Dedifferentiated amniotic fluid mesenchymal stem cell (primary cell): ENCODE data around the gene ELFN1.

Experiments used
- DNase-seq: peaks from one replicate; pipeline ENCODE4 v3.0.0-alpha.2; 2016; ENCODE audit errors: extremely low spot score

The ELFN1 gene

DNA sequence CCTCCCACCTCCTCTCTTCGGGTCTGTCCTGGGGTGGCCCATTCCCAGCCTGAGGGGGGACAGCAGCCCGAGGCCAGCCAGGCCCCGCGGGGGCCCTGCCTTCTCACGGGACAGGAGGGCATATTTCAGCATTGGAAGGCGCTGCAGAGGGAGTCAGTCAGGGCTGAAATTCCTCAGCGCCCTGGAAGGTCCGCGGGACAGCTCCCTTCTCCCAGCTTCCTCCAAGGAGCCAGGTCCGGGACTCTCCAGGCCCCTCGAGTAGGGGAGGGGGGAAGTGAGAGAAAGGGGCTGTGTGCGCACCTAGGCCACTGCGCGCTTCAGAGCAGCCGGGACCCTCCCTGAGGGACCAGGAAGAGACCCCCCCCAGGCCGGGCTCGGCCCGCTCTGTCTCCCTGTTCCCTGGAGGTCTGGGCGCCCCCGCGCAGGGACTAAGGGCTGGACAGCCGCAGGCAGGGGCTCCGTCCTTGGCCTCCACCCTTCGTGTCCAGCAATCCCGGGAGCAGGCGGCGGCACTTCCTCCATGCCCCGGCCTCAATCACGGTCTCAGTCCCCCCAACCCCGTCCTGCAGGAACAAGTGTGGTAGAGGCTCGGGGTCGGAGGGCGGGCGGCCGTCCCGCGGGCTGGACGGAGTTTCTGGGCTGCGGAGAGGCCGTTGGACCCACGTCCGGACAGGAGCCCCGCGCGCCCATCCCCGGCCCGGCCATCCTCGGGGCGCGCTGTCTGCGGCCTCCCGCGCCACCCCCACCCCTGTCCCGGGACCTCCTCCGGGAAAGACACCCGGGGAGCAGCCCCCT is 6.0 kb upstream of the ELFN1 start:
- no peak for DNase-seq

DNA sequence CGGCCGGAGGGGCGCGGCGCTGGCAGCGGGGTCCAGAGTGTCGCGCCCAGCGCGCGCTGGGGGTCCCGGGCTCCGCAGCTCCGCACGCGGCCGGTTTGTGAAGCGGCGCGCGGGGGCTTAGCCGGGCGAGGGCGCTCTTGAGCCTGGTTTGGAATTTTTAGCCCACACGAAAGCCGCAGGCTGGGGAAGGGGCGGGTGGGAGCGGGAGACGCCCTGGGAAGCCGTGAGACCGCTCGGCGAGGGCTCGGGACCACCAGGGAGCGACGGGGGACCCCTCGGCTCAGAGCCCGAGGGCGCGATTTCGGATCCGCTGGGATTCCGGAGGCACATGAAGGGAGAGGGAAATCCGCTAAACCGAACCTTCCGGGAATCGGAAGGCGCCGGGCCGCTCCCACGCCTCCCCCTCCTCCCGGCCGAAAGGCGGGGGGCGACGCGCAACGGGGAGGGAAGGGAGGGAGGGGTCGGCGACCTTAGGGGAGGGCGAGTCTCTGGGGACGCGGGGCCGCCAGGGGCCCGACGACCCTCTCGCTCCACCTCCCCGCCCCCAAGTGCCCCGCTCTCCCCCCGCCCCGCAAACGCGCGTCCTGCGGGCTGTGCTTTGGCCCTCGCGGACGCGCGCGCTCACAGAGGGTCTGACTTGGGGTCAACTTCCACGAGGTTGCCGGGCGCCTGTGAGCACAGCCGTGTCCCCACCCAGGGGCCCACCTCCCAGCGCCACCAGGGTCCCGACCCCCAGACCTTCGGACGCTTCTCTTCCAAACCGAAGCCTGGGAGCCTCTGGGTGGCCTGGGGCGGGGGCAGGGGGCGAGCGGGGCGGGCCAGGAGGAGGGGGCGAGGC is 5.1 kb upstream of the ELFN1 start:
- DNase-seq: peak; percentile 28

DNA sequence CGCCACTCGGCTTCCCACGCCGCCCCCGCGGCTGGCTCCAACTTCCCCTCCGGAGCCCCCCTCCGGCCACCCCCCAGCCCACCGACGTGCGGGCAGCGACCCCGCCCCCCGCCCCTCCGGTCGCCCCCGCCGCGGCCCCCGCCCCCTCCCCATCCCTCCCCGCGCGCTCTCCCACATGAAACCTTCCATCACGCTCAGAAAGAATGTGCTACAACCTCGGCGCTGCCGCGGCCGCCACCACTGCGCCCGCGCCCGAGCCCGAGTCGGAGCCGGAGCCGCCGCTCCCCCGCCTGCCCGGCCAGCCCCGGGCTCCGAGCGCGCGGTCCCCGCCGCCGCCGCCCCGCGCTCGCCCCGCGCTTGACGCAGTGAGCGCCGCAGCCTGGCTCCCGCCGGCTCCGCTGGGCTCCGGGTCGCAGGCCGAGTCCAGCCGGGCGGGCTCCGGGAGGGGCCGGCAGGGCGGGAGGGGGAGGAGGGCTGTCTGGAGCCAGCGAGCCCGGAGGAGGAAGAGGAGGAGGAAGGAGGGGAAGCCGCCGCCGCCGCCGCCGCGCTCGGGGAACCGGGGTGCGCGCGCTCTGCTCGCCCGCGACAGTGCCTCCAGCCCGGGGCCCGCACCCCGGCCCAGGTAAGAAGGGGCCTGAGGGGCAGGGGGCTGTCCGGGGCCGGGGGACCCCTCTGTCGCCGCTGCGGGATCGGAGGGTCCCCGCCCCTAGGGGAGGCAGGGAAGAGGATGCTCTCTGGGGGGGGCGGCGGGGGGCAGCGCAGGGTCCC is 4.3 kb upstream of the ELFN1 start:
- no peak for DNase-seq

DNA sequence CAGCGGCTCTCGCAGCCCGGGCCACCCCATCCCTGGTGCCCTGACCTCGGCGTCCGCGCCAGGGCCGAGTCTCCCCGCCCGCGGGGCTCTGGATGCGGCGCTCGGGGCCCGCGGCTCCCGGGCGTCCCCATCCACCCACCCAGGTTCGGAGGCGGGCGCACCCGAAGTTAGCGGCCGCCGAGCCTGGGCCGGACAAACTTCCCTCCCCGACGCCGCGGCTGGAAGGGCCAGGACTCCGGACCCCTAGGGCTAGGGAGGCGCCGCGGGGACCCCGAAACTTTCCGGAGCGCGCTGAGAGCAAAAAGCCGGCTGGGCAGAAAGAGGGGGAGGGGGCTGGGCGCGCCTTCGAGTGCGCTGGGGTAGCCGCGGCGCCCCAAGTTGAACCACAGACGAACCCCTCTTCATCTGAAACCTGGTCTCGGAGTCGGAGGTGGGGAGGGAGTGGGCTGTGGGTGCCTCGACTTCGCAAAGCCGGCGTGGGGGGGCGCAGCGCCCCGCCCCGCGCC is 3.7 kb upstream of the ELFN1 start:
- DNase-seq: no peak

DNA sequence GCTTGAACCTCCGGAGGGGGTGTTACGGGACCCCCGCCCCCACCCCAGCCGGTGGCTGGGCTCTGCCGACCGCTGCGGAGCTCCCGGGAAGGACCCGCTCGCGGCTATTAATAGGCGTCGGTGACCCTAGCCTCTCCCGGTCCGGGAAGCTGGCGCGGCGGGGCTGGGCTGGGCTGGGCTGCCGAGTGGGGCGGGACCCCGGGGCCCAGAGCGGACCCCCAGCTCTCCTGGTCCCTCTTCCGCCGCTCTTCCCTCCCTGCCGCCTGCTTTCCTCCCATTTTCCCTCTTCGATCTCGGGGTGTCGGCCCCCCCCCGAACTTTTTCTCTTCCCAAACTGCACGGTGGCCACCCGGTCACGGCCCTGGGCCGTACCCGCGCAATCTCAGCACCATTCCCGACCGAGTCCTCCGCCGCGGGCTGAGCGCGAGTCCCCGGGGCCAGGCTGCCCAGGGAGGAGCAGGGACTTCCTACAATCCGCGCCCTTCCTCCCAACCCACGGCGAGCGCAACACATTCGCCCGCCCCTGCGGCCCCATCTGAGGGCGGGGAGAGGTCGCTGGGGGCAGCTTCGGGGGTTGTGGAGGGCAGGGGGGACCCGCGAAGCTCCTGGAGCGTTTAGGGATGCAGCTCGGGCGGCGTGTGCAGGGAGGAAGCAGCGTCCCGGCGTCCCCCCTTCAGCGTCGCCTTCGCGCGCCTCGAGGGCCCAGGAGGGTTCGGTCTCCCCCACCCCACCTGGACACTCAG is 3.1 kb upstream of the ELFN1 start:
- no peak for DNase-seq

DNA sequence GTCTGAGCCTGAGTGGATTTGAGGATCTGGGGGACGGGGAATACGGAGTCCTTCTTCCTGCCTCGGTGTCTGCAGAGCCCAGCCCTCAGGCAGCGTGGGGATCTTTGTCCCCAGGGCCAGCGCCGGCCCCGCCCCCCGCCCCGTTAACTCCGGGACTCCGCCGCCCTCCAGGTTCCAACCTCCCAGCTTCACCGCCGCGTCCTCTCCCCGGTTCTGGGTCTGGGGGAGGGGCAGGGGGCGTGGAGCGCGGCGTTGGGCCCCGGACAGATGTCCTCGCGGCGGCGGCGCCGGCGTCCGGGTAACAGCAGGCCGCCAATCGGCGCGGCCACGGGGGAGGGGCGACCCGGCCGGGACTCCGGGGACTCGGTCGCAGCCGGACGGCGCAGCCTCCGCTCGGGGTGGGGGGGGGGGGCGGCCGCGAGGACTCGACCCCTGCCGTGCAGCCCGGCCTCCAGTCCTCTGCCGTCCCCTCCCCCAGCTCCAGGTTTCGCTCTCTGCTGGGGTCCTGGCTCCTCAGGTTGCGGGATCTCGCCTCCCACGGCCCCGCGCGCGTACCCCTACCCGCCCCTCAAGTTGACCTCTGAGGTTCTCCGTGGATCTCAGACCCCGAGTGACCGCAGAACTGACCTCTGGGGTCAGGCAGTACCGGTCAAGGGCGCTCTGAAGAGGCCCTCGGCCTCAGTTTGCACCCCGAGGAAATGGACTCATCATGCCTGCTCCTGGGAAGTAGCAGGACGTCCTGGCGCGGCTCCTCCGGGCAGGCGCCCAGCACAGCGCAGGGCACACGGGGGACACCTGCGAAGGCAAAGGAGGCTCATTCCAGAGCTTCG is 2.3 kb upstream of the ELFN1 start:
- no peak for DNase-seq

DNA sequence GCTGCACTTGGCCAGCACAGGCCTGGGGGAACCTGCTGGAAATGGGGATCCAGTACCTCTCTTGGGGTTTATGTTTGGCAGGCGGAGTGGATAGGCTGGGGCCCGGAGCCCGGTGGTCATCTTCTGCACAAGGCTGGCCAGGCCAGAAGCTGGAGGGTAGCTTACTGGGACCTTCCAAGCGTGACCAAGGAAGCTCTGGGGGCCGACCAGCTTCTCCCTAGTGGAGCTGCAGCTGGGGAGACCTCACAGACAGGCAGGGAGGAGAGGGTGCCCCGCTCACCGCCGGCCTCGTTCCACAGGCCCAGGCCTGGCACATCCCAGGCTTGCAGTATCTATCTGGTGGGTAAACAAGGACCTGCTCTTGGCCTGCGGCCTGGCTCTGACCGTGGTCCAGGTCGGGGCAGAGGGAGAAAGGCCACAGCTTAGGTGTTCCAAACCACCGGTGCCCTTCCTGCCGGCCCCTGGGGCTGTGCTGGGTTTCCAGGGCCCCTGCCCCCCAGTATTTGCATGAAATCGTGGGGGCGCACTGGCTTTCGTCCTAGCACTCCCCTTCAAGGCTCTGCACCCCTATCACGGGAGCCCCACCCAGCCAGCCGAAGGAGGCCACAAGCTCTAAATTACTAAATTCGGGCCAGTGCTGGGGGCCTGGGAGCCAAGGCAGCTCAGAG is 1.5 kb upstream of the ELFN1 start:
- DNase-seq: no peak

DNA sequence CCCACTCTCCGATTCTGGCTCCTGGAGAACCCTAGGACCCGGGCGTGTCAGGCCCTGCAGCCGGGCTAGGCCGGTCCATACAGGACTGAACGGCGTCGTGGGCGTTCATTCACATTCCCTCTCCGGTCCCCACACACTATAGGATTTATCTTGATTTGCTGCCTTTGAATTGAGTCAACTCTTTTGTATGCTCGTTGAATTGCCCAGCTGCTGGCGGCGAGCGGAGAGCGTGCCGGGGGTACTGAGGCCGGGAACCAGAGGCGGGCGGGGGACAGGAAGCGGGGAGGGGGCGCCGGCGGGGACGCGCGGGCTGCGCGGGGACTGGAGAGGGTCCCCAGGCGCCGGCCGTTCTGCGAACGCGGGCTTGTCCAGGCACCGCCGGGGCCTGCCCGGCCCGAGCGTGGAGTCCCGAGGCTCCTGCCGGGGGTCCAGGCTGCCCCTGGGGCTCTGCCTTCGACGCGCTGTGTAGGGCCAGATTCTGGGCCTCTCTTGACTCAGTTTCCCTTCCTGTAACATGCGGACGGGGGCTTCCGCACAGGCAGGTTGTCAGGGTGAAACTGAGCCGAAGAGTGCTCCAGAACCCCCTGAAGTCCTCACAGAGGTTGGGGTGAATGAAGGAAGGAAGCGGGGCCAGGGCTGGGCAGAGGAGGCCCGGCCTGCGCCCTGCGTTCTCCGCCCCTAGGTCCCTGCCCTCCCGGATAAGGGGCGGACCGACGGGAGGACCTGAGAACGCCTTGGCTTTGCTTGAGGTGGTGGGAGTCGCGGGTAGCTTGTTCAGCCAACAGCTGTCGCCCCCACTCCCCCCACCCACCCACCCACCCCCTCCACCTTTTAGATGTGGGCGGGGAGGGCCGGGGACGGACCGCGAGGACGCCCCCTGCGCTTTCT is 769 bp upstream of the ELFN1 start:
- DNase-seq: no peak

DNA sequence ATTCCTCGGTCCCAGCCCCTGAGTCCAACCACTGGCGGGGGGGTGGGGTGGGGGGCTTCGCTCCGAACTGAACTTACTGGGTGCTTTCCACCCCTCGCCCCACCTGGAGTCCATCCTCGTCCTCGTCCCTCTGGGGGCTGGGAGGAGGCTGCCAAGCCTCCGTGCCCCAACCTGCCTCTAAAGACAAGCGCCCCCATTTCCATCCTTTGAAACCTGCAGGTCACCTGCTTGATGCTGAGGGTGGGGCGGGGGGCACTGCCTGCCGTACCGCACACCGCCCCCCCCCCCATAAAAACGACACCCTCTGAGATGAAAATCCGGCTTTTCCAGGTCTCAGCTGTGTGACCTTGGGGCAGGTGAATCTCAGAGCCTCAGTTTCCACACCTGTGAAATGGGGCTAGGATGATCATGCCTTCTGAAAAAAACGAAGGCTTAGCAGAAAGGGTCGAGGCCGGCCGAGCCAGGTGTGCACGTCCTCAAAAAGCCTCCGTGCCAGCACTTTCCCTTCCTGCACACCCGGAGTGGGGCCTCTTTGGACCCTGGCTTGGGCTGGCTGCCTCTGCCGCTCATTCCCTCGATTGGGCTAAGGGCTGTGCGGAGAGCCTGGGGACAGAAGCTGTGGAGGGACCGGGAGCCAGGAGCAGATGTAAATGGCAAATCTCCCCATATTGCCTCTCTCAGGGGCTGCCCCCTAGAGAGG is 967 bp downstream of the ELFN1 start:
- no peak for DNase-seq

DNA sequence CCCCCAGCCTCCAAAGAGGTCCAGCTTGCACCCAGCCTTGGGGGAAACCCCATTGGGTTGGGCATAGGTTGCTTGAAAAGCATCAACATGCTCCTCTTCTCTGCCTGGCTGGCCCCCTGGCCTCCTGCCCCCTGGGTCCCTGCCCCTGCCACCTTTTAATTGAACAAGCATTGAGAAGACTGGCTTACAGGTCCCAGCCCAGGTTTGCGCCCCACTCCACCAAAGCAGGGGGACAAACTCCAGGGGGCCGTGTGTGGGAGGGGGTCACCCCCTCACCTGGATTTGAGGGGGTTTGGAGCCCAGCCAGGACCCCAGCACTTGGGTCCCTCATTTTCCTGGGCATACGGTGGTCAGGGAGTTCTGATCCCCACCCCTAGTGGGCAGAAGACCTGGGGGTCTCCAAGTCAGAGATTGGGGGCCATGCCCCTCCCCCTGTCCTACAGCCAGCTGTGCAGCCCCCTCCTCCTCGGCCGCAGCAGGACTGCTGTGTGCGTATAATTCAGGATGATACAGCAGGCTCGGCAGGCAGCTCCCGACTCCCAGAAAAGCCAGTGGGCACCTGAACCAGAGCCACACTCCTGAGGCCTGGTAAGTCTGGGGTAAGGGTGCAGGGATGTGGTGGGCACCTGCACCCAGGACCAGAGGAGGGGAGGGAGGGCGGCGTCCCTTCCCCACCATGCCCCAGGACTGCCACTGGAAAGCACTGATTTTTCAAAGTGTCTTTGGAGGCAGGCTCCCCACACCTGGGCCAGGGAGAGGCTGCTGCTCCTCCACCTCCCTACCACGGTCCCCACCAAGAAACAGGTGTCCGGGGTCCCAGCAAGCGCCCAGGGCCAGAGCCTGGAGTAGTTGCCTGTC is 1.7 kb downstream of the ELFN1 start:
- DNase-seq: no peak

DNA sequence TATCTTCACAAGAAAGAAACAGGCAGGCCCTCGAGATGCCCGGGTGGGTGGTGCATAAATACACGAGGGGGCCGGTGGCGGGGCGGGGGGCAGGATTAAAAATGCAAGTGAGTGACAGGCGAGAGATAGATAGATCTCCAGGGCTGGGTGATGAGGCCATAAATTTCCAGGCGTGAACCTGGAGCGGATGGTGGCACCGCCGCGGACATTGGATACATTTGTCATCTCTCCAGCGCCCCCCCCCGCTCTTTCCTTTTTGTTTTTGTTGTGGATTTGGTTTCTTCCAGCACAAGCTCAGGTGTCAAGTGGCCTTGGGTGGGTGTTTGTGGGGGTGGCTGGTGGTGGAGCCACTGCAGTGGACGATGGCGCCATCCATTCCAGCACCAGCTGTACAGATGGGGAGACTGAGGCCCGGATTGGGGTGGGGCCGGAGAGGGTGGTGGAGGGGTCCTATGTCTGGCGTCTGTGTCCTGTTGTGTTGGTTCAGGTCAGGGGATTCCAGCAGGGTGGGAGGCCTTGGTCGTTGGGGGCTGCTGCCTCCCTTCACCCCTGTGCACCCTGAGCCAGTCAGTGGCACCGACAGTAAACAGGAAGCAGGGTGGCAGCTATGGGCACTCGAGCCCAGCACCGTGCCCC is 2.9 kb downstream of the ELFN1 start:
- no peak for DNase-seq

DNA sequence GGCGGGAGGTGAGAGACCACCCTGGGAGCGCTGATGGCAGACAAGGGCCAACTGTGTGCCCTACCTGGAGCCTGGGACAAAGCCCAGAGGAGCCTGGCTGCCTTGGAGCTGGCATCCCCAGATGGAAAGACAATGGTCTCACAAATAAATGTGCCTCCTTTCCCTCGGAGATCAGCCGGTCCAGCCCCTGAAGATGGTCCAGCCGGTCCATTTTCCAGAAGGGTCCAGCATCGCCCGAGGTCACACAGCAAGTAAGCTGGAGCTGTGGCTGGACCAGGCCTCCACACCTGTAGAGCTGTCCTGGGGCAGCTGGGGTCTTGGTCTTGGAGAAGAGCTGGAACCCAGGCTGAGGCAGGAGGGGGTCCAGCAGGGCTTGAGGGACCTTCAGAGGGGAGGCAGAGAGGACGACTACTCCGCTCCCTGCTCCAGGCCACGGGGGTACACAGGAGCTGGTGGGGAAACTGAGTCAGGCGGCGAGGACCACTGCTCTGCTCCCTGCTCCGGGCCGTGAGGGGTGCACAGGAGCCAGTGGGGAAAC is 3.6 kb downstream of the ELFN1 start:
- DNase-seq: no peak

DNA sequence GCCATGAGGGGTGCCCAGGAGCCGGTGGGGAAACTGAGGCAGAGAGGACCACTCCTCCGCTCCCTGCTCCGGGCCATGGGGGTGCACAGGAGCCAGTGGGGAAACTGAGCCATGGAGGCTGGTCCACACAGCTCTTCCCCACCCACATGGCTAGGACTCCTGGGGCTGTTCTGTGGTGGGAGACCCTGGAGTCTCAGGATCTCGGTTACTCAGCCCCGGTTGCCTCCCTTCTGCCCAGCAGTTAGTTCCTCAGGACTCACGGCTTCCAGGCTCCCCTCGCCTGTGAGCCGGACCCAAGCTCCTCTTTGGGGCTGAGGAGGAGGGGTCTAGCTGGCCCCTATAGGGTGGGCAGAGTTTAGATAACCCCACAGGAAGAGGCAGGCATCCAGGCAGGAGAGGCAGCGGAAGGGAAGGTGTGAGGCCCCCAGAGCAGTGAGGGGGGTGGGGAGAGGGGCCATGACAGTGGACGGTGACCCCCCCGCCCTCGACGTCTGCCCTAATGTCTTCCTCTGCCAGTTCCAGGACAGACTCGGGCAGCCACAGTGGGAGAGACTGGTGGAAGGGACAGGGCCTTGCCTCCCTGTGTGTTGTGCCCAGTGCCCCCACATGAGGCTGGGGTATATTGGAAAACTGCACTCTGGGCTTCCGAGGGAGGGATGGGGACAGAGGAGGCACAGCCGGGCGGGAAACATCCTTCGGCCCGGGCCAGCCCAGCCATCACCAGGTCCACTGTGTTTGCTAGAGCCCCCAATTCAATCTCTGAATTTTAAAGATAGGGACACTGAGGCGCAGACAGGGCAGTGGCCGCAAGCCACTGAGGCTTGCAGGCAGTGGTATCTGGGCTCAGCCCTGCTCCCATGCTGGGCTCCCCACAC is 4.3 kb downstream of the ELFN1 start:
- DNase-seq: no peak

DNA sequence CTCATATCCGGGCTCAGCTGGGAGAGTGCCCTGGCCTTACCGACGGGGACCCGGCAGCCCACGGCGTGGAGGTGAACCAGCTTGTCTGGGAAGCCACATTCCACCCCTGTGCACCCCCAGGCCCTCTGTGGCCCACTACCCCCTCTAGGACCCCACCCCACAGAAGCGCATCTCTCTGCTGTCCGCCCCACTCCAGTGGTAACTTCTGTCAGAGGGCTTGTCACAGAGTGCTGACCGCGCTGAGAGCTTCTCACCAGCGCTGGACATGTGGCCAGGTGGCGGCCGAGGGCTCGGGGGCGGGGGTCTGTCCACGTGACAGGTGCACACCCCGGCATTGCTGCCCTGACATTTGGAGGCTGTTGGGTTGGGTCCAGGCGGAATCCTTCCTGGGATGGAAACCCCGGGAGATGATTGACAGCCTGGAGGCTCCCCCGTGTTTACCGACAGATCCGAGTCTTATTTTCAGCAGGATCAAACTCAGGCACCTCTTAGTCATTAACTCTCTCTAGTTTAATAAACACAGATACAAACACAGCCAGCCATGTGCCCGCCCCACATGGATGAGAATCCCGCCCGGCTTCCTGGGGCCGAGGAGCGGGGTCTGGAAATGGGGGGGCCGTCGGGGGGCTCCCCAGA is 5.1 kb downstream of the ELFN1 start:
- DNase-seq: no peak
